Spinal cord (tissue), 10 donors: Measurements from ENCODE around the gene STX18. TPM values are rescaled to one million over a fixed set of nuclear protein-coding genes. Genes with fewer than 3 reads are reported as not detected.
"Not testable (repeated sequence)": the region's sequence is repeated elsewhere in the genome, so short reads cannot be mapped to it uniquely, and the experiment has no call there.

Source experiments
- DNase-seq, 6 donors: peaks; one replicate each; pipeline versions ENCODE4 v3.0.0 to v3.0.0-alpha.2; 2013 to 2015; ENCODE audit warnings: low spot score in 6 of 6, low read depth in 4 of 6
- H3K27ac ChIP-seq: one replicate; pipeline ENCODE4 v1.5.1; 2013; ENCODE audit warnings: low read depth, low read length, control low read depth
- H3K27me3 ChIP-seq: one replicate; pipeline ENCODE4 v1.6.1; 2013; ENCODE audit warnings: low read length; ENCODE audit not compliant: control insufficient read depth, insufficient read depth
- H3K36me3 ChIP-seq: one replicate; pipeline ENCODE4 v1.6.1; 2013; ENCODE audit warnings: low read length; ENCODE audit not compliant: control insufficient read depth, insufficient read depth
- H3K4me1 ChIP-seq: one replicate; pipeline ENCODE4 v1.6.1; 2013; ENCODE audit warnings: low read length; ENCODE audit not compliant: control insufficient read depth, insufficient read depth
- H3K4me3 ChIP-seq: one replicate; pipeline ENCODE4 v1.5.1; 2013; ENCODE audit warnings: low read depth, low read length, control low read depth
- H3K9me3 ChIP-seq: one replicate; pipeline ENCODE4 v1.6.1; 2013; ENCODE audit warnings: low read length; ENCODE audit not compliant: control insufficient read depth, insufficient read depth
- WGBS: methylation state at CpG from one replicate; pipeline ENCODE4 v1.1.5; 2013; ENCODE audit warnings: missing lambda C conversion rate; ENCODE audit not compliant: insufficient coverage; 5-methylcytosine and 5-hydroxymethylcytosine counted together
- polyA plus RNA-seq, 2 donors: library from polyadenylated mRNA; unstranded; fragments of 120-200 nt; gene quantifications; one replicate each; pipeline ENCODE4 v1.2.1, GENCODE V29; 2013; ENCODE audit not compliant: insufficient read length in 2 of 2
- total RNA-seq, 2 donors: library from RNA; depleted of rRNA in 1 of 2; stranded (reverse); fragments of 120-200 nt in 1 of 2; fragments of >200 nt in 1 of 2; gene quantifications; one replicate each; pipeline versions ENCODE4 v1.2.3 to v1.2.4, GENCODE V29; 2013 to 2014
- donor health status: healthy.

Gene STX18
- total and polyA plus RNA-seq, 4 donors: 26.9 to 56.4 (median 49.4) TPM

DNA sequence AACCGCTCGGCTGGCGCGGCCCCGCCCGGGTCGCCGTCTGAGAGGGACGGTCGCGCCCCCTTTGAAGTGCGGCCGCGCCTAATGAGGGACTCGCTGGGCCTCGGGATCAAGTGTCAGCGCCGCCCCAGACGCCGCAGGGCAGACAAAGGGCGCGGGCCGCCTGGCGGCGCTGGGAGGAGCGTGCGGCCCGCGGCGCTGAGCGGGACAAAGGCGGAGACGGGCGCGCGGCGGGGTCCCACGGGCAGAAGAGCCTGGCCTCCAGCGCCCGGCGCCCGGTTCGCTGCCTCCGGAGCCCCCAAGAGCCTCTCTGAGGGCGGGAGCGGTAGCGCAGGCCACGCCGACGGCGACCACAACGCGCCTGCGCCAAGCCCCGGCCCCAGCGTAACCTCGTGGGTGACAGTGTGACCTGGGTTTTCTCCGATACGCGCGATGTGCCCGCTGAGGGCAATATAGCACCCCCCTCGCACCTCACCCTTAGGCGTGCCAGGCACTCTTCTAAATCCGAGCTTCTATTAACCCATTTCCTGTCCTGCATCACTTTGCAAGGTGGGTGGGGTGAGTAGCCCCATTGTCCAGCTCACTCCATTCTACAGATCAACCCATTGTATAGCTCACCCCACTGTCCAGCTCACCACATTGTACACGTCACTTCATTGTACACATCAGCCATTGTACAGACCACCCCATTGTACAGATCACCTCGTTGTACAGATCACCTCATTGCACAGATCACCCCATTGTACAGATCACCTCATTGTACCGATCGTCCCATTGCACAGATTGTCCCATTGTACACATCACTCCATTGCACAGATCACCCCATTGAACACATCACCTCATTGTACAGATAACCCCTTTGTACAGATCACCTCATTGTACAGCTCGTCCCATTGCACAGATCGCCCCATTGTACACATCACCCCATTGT is 33.7 kb upstream of the STX18 start:
- Histone ChIP-seq H3K4me1 (peaks cover 3% of the 10 kb centered on the region), H3K4me3 (peak overlapping the region; percentile 62), H3K27me3 (no peaks in the 10 kb centered on the region), H3K27ac (peak overlapping the region; percentile 55), H3K36me3 (no peaks in the 10 kb centered on the region), H3K9me3 (no peaks in the 10 kb centered on the region)
- 7% methylated on average over 65 of the region's 71 CpGs for WGBS
- peak in 5 of 6 donors; percentile 13 to 78 (median 22) for DNase-seq

DNA sequence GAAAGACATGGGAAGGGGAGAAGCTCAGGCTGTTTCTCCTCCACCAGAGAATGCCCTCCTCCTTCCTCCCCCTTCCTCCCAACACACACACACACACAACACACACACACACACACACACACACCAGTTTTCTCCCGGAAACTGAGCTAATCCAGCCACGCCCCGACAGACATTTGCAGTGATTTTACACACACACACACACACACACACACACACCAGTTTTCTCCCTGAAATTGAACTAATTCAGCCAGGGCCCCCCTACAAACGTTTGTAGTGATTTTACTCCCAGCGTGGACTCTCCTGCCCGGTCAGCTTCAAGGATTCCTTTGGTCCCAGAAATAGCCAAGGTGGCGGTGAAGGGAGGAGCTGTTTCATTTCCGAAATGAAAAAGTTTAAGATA is 32.9 kb upstream of the STX18 start:
- peak overlapping the region; percentile 62 for H3K4me3 ChIP-seq
- peak overlapping the region; percentile 55 for H3K27ac ChIP-seq
- H3K9me3 ChIP-seq: no peaks in the 10 kb centered on the region
- H3K36me3 ChIP-seq: no peaks in the 10 kb centered on the region
- peak in 5 of 6 donors; percentile 5 to 90 (median 55) for DNase-seq
- no peaks in the 10 kb centered on the region for H3K27me3 ChIP-seq
- WGBS: 13% methylated on average over 3 of the region's 8 CpGs
- H3K4me1 ChIP-seq: peaks cover 3% of the 10 kb centered on the region

DNA sequence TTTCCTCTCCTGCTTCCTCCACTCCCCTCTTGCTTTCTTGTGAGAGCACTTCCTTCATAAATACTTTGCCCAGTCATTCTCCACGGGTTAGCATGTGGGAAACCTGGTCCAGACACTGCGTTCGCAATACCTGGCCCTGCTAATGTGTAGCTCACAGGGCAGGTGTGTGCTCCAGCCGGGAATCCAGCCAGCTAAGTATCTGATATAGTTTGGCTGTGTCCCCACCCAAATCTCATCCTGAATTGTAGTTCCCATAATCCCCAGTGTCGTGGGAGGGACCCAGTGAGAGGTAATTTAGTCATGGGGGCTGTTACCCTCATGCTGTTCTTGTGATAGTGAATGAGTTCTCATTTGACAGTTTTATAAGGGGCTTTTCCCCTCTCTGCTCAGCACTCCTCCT is 32.2 kb upstream of the STX18 start:
- Histone ChIP-seq H3K27ac (no peak overlapping the region), H3K27me3 (no peaks in the 10 kb centered on the region), H3K4me1 (peaks cover 3% of the 10 kb centered on the region), H3K9me3 (no peaks in the 10 kb centered on the region), H3K36me3 (no peaks in the 10 kb centered on the region), H3K4me3 (no peak overlapping the region)
- 98% methylated on average over 4 of the region's 5 CpGs for WGBS
- DNase-seq: no peak

DNA sequence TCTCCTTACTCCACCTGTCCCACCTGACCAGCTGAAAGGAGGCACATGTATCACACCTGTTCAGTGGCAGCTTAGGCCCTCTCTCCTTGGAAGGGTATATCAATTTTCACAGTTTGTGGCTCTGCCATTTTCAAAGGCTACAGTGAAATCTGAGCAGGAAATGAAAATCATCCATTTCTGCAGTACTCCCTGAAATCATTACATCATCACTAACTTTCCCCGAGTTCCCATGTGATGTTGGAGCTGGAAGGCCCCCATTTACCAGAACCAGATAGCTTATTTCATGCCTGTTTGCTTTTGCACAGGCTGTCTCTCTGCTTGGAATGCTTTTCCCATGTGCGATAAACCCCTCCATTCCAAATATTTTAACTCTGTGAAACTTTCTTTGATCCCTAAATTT is 31.0 kb upstream of the STX18 start:
- H3K4me1 ChIP-seq: peaks cover 3% of the 10 kb centered on the region
- WGBS: 100% methylated on average over 1 of the region's 2 CpGs

DNA sequence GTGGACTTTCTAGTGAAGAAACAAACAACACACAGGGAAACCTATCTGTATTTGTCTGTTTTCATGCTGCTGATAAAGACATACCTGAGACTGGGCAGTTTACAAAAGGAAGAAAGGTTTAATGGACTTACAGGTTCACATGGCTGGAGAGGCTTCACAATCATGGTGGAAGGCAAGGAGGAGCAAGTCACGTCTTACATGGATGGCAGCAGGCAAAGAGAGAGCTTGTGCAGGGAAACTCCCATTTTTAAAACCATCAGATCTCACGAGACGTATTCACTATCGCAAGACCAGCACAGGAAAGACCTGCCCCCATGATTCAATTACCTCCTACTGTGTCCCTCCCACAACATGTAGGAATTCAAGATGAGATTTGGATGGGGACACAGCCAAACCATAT is 28.0 kb upstream of the STX18 start:
- not testable (repeated sequence) for H3K4me1 ChIP-seq, H3K27me3 ChIP-seq, H3K36me3 ChIP-seq, DNase-seq, H3K9me3 ChIP-seq, H3K27ac ChIP-seq, H3K4me3 ChIP-seq
- 100% methylated on average over 1 of the region's 4 CpGs for WGBS

More for the DNA sequence above, 31.0 kb upstream of the STX18 start:
- H3K36me3 ChIP-seq: peaks cover 2% of the 10 kb centered on the region
- no peak for DNase-seq
- no peaks in the 10 kb centered on the region for H3K9me3 ChIP-seq
- no peaks in the 10 kb centered on the region for H3K27me3 ChIP-seq
- H3K27ac ChIP-seq: no peak overlapping the region
- no peak overlapping the region for H3K4me3 ChIP-seq

DNA sequence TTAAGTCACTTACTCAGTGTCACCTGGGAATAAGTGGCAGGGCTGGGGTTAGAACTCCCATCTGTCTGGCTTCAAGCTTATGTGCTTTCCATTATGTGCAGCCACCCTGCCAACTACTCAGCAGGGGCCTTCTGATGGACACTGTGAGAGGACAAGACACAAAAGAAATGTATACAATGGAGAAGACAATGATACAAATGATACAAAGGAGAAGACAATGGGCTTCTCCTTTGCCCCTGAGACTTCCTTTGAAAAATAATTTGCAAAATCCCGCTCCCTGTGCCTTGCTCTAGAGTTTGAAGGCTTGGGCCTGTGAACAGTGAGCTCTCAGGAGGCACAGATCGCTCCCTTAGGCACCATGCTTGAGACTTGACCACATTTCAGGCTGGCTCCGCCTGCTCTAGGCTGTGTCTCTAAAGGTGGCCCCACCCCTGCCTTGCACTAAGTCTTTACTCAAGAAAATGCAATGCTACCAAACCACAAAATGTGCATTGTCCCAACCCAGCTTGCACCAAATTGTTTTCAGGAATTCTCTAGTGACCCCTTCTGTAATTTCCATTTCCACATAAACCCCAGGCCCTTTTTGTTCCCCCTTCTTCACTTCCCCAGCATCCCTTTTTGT is 27.1 kb upstream of the STX18 start:
- no peaks in the 10 kb centered on the region for H3K4me1 ChIP-seq
- WGBS: 75% methylated on average over 3 of the region's 3 CpGs
- no peak overlapping the region for H3K4me3 ChIP-seq
- no peaks in the 10 kb centered on the region for H3K27me3 ChIP-seq
- no peak for DNase-seq
- no peak overlapping the region for H3K27ac ChIP-seq
- peaks cover 2% of the 10 kb centered on the region for H3K36me3 ChIP-seq
- H3K9me3 ChIP-seq: no peaks in the 10 kb centered on the region

DNA sequence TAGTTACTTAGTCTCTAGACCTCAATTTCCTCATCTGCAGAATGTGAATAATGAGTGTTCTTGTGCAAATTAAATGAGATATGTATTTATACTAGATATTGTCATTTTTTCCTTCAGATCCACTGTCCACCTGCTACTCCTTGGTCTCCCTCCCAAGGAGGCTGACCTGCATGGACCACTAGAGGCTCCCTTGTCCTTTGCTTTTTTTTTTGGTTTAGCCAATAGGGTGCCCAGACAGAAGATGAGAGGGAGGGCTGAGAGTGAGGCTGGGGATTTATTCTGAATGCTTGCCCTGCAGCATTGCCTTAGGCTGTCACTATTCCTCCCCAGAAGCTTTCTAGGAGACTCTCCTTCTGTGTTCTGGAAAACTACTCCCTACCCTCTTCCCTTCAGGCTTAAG is 24.5 kb upstream of the STX18 start:
- H3K27ac ChIP-seq, DNase-seq, H3K27me3 ChIP-seq, H3K4me1 ChIP-seq, H3K4me3 ChIP-seq, H3K36me3 ChIP-seq, H3K9me3 ChIP-seq: not testable (repeated sequence)

DNA sequence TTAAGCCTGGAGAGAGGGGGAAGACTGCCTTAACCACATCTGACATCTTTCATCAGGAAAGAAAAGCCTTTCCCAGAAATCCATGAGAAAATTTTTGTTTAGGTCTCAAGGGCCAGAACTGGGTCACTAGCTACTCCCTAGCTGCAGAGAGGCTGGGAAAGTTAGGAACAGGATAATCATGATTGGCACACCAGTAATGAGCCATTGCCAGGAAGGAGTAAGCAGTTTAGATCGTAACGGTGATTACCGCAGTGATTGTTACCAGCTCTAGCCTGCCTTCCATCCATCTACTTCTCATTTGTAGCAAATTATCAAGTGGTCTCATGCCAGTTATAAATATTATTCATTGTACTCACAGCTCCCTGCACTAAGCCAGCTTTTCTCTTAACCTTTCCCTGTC is 22.7 kb upstream of the STX18 start:
- Histone ChIP-seq H3K27me3 (no peaks in the 10 kb centered on the region), H3K36me3 (peaks cover 2% of the 10 kb centered on the region), H3K4me3 (no peak overlapping the region), H3K4me1 (no peaks in the 10 kb centered on the region), H3K27ac (no peak overlapping the region), H3K9me3 (no peaks in the 10 kb centered on the region)
- DNase-seq: peak in 1 of 6 donors; percentile 2
- WGBS: 95% methylated on average over 3 of the region's 3 CpGs

DNA sequence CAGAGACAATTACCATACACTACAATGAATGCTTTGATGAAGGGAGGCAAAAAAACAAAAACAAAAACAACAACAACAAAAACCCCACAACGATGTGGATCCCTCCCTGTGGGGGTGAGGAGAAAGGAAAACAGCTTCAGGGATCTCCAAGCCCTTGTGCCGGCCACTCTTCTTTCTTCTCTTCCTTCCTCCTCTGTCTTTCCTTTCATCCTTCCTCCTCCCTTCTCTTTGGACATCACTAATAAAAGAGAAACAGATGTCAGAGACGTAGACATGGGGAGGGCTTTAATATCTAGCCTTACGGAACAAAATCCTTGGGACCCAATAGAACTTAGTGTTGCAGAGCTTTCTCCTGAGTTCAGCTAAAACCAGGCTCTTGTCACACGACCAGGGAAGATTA is 18.8 kb upstream of the STX18 start:
- no peak for DNase-seq
- Histone ChIP-seq H3K9me3 (no peaks in the 10 kb centered on the region), H3K4me1 (no peaks in the 10 kb centered on the region), H3K27ac (no peak overlapping the region), H3K4me3 (no peak overlapping the region), H3K27me3 (no peaks in the 10 kb centered on the region), H3K36me3 (peaks cover 3% of the 10 kb centered on the region)
- 83% methylated on average over 2 of the region's 5 CpGs for WGBS

DNA sequence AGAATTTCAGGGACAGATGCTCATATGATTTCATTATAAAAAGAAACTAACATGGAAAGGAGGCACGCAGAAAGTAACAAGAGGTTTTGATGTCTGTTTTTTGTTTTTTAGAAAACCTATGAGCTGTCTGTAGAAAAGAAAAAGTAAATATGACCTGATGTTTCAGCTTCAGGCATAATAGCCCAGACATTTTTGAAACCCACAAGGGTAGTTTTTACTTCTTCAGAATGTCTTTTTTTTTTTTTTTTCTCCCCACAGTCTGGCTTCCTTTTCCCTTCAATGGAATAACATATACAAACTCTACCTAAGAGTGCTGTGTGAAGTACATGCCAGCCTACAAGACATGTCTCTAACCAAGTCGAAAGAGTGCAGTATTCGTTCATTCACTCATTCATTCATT is 18.3 kb upstream of the STX18 start:
- DNase-seq: no peak
- Histone ChIP-seq H3K4me1 (no peaks in the 10 kb centered on the region), H3K4me3 (no peak overlapping the region), H3K9me3 (no peaks in the 10 kb centered on the region), H3K27ac (no peak overlapping the region), H3K36me3 (peaks cover 3% of the 10 kb centered on the region), H3K27me3 (no peaks in the 10 kb centered on the region)
- WGBS: no CpG with 5 or more reads among the region's 3 CpGs
